Fibroblast of skin of back (primary cell): Measurements from ENCODE around the gene TCAIM.

ENCODE experiments used
- DNase-seq: peaks from one replicate; pipeline ENCODE4 v3.0.0-alpha.2; 2013

The TCAIM gene

GRCh38 chr3:44445786-44446185 is 107.2 kb downstream of the TCAIM start:
- DNase-seq = no peak

GRCh38 chr3:44446929-44447328 is 108.4 kb downstream of the TCAIM start:
- DNase-seq = no peak

GRCh38 chr3:44451441-44451840 is 112.9 kb downstream of the TCAIM start:
- no peak for DNase-seq

DNA sequence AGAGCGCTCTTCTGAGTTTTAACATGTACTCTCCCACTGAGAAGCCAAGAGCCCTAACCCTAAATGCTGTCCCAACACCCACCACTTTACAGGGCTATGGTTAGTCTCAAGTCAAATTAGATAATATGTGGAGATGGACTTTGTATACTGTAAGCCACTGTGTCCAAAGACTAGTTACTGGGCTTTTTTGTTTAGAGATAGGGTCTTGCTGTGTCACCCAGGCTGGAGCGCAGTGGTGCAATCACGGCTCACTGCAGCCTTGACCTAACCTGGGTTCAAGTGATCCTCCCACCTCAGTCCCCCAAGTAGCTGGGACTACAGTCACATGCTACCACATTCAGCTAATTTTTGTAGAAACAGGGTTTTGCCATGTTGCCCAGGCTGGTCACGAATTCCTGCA is 115.7 kb downstream of the TCAIM start:
- no peak for DNase-seq

- DNase-seq = no peak
These were observed 116.8 kb downstream of the TCAIM start for GRCh38 chr3:44455318-44455717.
